Lower leg skin (tissue), 4 donors: Measurements from ENCODE around the gene ZBTB1. TPM values are rescaled to one million over a fixed set of nuclear protein-coding genes. Genes with fewer than 3 reads are reported as not detected.

Experiments
- DNase-seq, 2 donors: peaks; one replicate each; pipeline ENCODE4 v3.0.0-alpha.2; 2019; ENCODE audit warnings: low spot score in 2 of 2
- H3K4me3 ChIP-seq: fragments of 200-600 bp; sonication (generic); 2 replicates; pipeline ENCODE4 v1.5.1; 2017; ENCODE audit warnings: mild to moderate bottlenecking, low read depth; ENCODE audit not compliant: poor library complexity, severe bottlenecking
- CTCF ChIP-seq, 3 donors: fragments of 450-650 bp; IDR thresholded peaks; one replicate each; pipeline ENCODE4 v1.5.1; 2016; ENCODE audit warnings: antibody characterized with exemption in 3 of 3, mild to moderate bottlenecking in 3 of 3, moderate library complexity in 2 of 3
- POLR2A ChIP-seq, 2 donors: fragments of 450-650 bp; IDR thresholded peaks; one replicate each; pipeline ENCODE4 v1.6.1; 2016 to 2017; ENCODE audit warnings: antibody characterized with exemption in 2 of 2, mild to moderate bottlenecking in 1 of 2, moderate library complexity in 1 of 2
- WGBS, 2 donors: methylation state at CpG; one replicate each; pipeline ENCODE4 v1.1.5; 2018; 5-methylcytosine and 5-hydroxymethylcytosine counted together
- intact Hi-C: fragments of 100-400 bp; cut with DNase I; formaldehyde crosslinking; loops from one replicate; pipeline ENCODE4 v1.15.0; 2023; ENCODE audit warnings: low total_unique reads
- total RNA-seq, 4 donors: library from RNA; depleted of rRNA; stranded (reverse); fragments of >200 nt; gene quantifications; one replicate each; pipeline ENCODE4 v1.1.0, GENCODE V29; 2016

The ZBTB1 gene
- total RNA-seq, 4 donors from 2014 or later, result 35.2 to 50.4 (median 39.4) TPM

DNA sequence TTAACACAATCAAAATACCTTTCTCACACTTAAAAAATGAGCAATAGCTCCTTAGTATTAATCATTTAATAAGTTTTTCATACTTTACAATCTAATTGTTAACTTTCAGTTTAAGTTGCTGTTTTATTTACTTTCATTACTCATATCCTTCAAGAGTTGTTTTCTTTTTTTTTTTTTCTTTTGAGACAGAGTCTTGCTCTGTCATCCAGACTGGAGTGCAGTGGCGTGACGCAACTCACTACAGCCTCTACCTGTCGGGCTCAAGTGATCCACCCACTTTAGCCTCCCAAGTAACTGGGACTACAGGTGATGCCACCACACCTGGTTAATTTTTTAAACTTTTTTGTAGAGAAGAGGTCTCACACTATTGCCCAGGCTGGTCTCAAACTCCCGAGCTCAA lies 16.1 kb downstream of the ZBTB1 start:
- no peak overlapping the region for H3K4me3 ChIP-seq
- DNase-seq, result no peak
- no peak for TF ChIP-seq POLR2A (IDR thresholded peaks at IDR 0.05)
- no peak for TF ChIP-seq CTCF (IDR thresholded peaks at IDR 0.05)
- WGBS, 2 donors, result 92 to 94% methylated on average over 4 of the region's 4 CpGs
- intact Hi-C loops, result no loop called here

- DNase-seq, result no peak
- intact Hi-C loops, result no loop called here
- TF ChIP-seq CTCF (IDR thresholded peaks at IDR 0.05) (no peak), POLR2A (IDR thresholded peaks at IDR 0.05) (no peak)
- no peak overlapping the region for H3K4me3 ChIP-seq
- 83 to 87% methylated on average over 9 of the region's 9 CpGs for WGBS, 2 donors
These were observed 18.2 kb downstream of the ZBTB1 start for GRCh38 chr14:64522591-64523355.

DNA sequence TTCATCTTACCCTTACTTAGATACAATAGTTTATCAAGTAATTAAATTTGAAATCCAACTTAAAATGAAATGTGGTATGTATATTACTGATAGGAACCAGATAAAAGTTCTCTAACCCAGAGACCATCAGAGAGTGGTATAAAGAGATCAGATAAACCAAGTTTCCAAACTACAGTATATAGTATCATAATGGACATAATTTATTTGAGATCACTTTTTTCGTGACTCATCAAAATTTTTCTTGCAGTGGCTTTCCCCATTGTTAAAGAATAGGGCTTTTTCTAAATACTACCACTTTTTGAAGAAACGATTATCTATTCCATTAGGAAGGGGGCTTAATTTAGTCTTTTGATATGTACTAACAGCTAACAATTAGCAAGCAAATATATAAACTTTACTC lies 20.8 kb downstream of the ZBTB1 start:
- 90 to 98% methylated on average over 2 of the region's 2 CpGs for WGBS, 2 donors
- DNase-seq, result no peak
- TF ChIP-seq POLR2A (IDR thresholded peaks at IDR 0.05) (no peak), CTCF (IDR thresholded peaks at IDR 0.05) (no peak)
- intact Hi-C loops, result no loop called here
- H3K4me3 ChIP-seq, result no peak overlapping the region

- intact Hi-C loops, result no loop called here
- no peak for DNase-seq
- no peak overlapping the region for H3K4me3 ChIP-seq
- TF ChIP-seq POLR2A (IDR thresholded peaks at IDR 0.05), result no peak
- TF ChIP-seq CTCF (IDR thresholded peaks at IDR 0.05), result no peak
- WGBS, 2 donors, result 60 to 78% methylated on average over 2 of the region's 2 CpGs
These were observed 27.0 kb downstream of the ZBTB1 start for GRCh38 chr14:64531567-64531966.

DNA sequence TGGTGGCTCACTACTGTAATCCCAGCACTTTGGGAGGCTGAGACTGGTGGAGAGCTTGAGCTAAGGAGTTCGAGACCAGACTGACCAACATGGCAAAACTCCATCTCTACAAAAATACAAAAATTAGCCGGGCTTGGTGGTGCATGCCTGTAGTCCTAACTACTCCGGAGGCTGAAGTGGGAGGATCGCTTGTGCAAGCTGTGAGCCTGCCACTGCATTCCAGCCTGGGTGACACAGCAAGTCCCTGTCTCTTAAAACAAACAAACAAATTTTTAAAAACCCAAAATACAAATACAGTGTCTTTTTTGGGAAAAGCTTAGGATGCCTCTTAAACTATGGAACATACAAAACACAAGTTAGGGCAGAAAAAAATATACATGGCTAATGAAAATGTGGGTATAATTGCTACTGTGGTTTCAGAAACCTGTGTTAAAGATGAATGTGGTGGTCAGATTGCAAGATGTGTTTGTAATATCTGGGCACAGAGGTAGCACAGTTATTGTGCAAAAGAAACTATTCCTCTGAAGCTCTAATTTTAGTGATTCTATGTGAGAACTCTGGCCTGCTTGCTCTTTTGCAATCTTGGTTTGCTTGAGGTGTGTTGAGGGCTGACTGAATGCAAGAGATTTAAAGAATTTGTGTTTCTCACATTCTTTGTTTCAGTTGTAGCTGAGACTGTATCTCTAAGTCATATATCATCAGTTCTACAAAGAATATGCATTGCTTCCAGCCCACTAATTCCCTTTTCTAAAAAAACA lies 32.1 kb downstream of the ZBTB1 start:
- TF ChIP-seq POLR2A (IDR thresholded peaks at IDR 0.05) (no peak), CTCF (IDR thresholded peaks at IDR 0.05) (no peak)
- no peak for DNase-seq
- 70 to 72% methylated on average over 4 of the region's 4 CpGs for WGBS, 2 donors
- no peak overlapping the region for H3K4me3 ChIP-seq
- intact Hi-C loops, result loop anchor here (5.0 kb wide), 1 partner anchor 101 kb away; no protein-coding TSS in a partner anchor
